Adrenal gland (tissue), 12 donors: ENCODE results near the gene FGD3. TPM values are rescaled to one million over a fixed set of nuclear protein-coding genes. Genes with fewer than 3 reads are reported as not detected.

ENCODE experiments used
- DNase-seq, 7 donors: peaks; one replicate each; pipeline ENCODE4 v3.0.0-alpha.2; 2019 to 2020
- H3K27ac ChIP-seq, 5 donors: fragments of 200-600 bp; sonication (generic) in 4 of 5; 1 replicate in 3 of 5; 2 replicates in 2 of 5; pipeline versions ENCODE4 v1.5.1 to v1.8.0; 2016 to 2020; ENCODE audit warnings: mild to moderate bottlenecking in 1 of 5
- H3K27me3 ChIP-seq: fragments of 200-600 bp; 2 replicates; pipeline ENCODE4 v1.8.0; 2021
- H3K36me3 ChIP-seq, 2 donors: fragments of 200-600 bp; replicated peaks in 1 of 2; 1 replicate in 1 of 2; 2 replicates in 1 of 2; pipeline versions ENCODE4 v1.5.1 to v1.8.0; 2018 to 2022
- H3K4me1 ChIP-seq, 2 donors: fragments of 200-600 bp; replicated peaks in 1 of 2; 1 replicate in 1 of 2; 2 replicates in 1 of 2; pipeline versions ENCODE4 v1.5.1 to v1.8.0; 2018 to 2021
- H3K4me3 ChIP-seq, 4 donors: fragments of 200-600 bp; sonication (generic) in 3 of 4; one replicate each; pipeline ENCODE4 v1.5.1; 2016 to 2018
- H3K9me3 ChIP-seq, 3 donors: fragments of 200-600 bp; sonication (generic) in 1 of 3; replicated peaks in 1 of 3; 1 replicate in 2 of 3; 2 replicates in 1 of 3; pipeline versions ENCODE4 v1.5.1 to v1.8.0; 2016 to 2021
- POLR2A ChIP-seq, 2 donors: fragments of 450-650 bp; IDR thresholded peaks; one replicate each; pipeline ENCODE4 v1.6.1; 2017; ENCODE audit warnings: antibody characterized with exemption in 2 of 2, mild to moderate bottlenecking in 2 of 2, moderate library complexity in 1 of 2
- WGBS, 4 donors: extraction: QIAGEN DNeasy Blood & Tissue Kit in 2 of 4; methylation state at CpG; one replicate each; pipeline versions ENCODE4 v1.1.5 to v1.1.7; 2013 to 2017; 5-methylcytosine and 5-hydroxymethylcytosine counted together
- intact Hi-C, 2 donors: fragments of 100-400 bp; cut with DNase I; formaldehyde crosslinking; loops; one replicate each; pipeline versions ENCODE4 v1.14.1 to v1.15.0; 2022 to 2023
- polyA plus RNA-seq, 3 donors: library from polyadenylated mRNA; stranded (reverse); fragments of 200-250 nt in 2 of 3; fragments of 350-450 nt in 1 of 3; fragmentation: Illumina TruSeq in 1 of 3; extraction: RNeasy Lipid Tissue Mini Kit (QIAGEN cat#74804) in 1 of 3; gene quantifications; one replicate each; pipeline ENCODE4 v1.2.3, GENCODE V29; 2013 to 2014
- total RNA-seq, 9 donors: library from RNA; depleted of rRNA in 4 of 9; stranded (reverse); fragments of >200 nt in 4 of 9; fragments of 120-200 nt in 1 of 9; fragmentation: NEBNext Ultra II Directional in 1 of 9; extraction: Animal tissue kit (Norgen Biotek cat#: 25700) in 1 of 9; gene quantifications; one replicate each; pipeline versions ENCODE4 v1.1.0 to v1.2.4, GENCODE V29; 2013 to 2023
- TF ChIP-seq, protein P1 (sequence below), 6 experiments: fragments of 450-650 bp in 4 of 6; fragments of 200-600 bp in 2 of 6; sonication (generic) in 1 of 6; IDR thresholded peaks; 1 replicate in 5 of 6; 2 replicates in 1 of 6; pipeline versions ENCODE4 v1.5.1 to v1.8.0; 2016 to 2021; ENCODE audit warnings: antibody characterized with exemption in 6 of 6, mild to moderate bottlenecking in 2 of 6, moderate library complexity in 1 of 6
- donor health status: healthy with polysubstance abuse.
- donor health status: Bipolar disorder and iron deficiency.
- donor health status: DM: yes; HTN: yes; CAD: no.
- donor health status: DM: no; HTN: no; CAD: no.
- donor health status: DM: no; HTN: no; CAD: no.
- donor health status: DM: yes; HTN: yes; CAD: no.

Gene FGD3
- total and polyA plus RNA-seq, 12 donors = 0.89 to 7.6 (median 5.6) TPM

DNA sequence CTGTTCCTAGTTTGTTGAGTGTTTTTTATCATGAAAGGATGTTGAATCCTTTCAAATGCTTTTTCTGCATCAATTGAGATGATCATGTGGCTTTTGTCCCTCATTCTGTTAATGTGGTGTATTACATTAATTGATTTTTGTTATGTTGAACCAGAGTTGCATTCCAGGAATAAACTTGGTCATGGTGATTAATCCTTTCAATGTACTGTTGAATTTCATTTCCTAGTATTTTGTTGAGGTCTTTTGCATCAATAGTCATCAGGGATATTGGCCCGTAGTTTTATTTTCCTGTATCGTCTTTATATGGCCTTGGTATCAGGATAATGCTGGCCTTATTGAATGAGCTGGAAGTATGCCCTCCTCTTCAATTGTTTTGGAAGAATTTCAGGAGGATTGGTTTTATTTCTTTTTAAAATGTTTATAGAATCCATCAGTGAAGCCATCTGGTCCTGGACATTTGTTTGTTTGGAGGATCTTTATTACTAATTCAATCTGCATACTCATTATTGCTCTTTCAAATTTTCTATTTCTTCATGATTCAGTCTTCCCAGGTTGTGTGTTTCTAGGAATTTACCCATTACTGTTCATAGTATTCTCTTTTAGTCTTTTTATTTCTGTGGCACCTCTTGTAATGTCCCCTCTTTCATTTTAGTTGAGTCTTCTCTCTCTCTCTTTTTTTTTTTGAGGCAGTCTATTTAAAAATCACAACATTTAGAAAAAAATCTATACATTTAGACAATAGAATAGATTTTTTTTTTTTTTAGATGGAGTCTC, 32.1 kb downstream of the FGD3 start:
- Histone ChIP-seq H3K27me3 (no peaks in the 10 kb centered on the region), H3K9me3 (peaks cover 0 to 8% (median 0%) of the 10 kb centered on the region in 3 donors), H3K27ac (no peak overlapping the region), H3K4me1 (no peaks in the 10 kb centered on the region), H3K4me3 (no peak overlapping the region), H3K36me3 (no peaks in the 10 kb centered on the region)
- no peak for DNase-seq
- intact Hi-C loops = no loop called here
- no peak for TF ChIP-seq POLR2A (IDR thresholded peaks at IDR 0.05)
- TF ChIP-seq, protein P1, sequence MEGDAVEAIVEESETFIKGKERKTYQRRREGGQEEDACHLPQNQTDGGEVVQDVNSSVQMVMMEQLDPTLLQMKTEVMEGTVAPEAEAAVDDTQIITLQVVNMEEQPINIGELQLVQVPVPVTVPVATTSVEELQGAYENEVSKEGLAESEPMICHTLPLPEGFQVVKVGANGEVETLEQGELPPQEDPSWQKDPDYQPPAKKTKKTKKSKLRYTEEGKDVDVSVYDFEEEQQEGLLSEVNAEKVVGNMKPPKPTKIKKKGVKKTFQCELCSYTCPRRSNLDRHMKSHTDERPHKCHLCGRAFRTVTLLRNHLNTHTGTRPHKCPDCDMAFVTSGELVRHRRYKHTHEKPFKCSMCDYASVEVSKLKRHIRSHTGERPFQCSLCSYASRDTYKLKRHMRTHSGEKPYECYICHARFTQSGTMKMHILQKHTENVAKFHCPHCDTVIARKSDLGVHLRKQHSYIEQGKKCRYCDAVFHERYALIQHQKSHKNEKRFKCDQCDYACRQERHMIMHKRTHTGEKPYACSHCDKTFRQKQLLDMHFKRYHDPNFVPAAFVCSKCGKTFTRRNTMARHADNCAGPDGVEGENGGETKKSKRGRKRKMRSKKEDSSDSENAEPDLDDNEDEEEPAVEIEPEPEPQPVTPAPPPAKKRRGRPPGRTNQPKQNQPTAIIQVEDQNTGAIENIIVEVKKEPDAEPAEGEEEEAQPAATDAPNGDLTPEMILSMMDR (IDR thresholded peaks at IDR 0.05) = no peak
- WGBS, 4 donors = 45 to 70% (median 52%) methylated on average over 2 of the region's 2 CpGs

DNA sequence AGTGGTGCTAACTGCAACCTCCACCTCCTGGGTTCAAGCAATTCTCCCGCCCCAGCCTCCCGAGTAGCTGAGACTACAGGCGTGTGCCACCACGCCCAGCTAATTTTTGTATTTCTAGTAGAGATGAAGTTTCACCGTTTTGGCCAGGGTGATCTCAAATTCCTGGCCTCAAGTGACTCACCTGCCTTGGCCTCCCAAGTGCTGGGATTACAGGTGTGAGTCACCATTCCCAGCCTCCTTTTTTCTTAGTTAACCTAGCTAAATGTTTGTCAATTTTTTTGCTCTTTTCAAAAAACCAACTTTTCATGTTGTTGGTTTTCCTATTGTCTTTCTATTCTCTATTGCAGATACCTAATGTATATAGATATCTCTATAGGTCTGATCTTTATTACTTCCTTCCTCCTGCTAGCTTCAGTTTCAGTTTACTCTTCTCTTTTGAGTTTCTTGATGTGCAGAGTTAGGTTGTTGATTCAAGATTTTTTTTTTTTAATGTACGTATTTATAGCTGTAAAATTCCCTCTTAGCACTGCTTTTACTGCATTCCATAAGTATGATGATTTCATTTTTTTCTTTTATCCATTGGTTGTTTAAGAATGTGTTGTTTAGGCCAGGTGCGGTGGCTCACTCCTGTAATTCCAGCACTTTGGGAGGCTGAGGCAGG, 32.9 kb downstream of the FGD3 start:
- TF ChIP-seq, protein P1 (IDR thresholded peaks at IDR 0.05) = no peak
- WGBS, 4 donors = 78 to 85% (median 81%) methylated on average over 7 of the region's 7 CpGs
- intact Hi-C loops = no loop called here

DNA sequence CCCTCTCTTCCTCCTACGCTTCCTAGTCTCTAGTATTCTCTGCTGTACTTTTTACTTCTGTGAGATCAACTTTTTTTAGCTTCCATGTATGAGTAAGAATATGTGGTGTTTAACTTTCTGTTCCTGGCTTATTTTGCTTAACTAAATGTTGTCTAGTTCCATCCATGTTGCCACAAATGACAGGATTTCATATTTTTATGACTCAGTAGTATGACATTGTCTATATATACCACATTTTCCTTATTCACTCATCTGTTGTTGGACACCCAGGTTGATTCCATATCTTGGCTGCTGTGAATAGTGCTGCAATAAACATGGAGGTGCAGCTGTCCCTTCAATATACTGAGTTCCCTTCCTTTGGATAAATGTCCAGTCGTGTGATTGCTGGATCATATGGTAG, 34.8 kb downstream of the FGD3 start:
- H3K4me3 ChIP-seq = no peak overlapping the region
- TF ChIP-seq POLR2A (IDR thresholded peaks at IDR 0.05) = no peak
- TF ChIP-seq, protein P1 (IDR thresholded peaks at IDR 0.05) = no peak
- WGBS, 4 donors = 75 to 87% (median 85%) methylated on average over 2 of the region's 2 CpGs
- intact Hi-C loops = no loop called here
- no peaks in the 10 kb centered on the region for H3K36me3 ChIP-seq
- peaks cover 0 to 8% (median 0%) of the 10 kb centered on the region in 3 donors for H3K9me3 ChIP-seq
- DNase-seq = no peak
- H3K27ac ChIP-seq = no peak overlapping the region
- H3K27me3 ChIP-seq = no peaks in the 10 kb centered on the region
- H3K4me1 ChIP-seq = no peaks in the 10 kb centered on the region

More for the DNA sequence above, 32.9 kb downstream of the FGD3 start:
- no peaks in the 10 kb centered on the region for H3K27me3 ChIP-seq
- no peaks in the 10 kb centered on the region for H3K4me1 ChIP-seq
- H3K36me3 ChIP-seq = no peaks in the 10 kb centered on the region
- H3K4me3 ChIP-seq = no peak overlapping the region
- DNase-seq = no peak
- H3K27ac ChIP-seq = no peak overlapping the region
- H3K9me3 ChIP-seq = peaks cover 0 to 8% (median 0%) of the 10 kb centered on the region in 3 donors

DNA sequence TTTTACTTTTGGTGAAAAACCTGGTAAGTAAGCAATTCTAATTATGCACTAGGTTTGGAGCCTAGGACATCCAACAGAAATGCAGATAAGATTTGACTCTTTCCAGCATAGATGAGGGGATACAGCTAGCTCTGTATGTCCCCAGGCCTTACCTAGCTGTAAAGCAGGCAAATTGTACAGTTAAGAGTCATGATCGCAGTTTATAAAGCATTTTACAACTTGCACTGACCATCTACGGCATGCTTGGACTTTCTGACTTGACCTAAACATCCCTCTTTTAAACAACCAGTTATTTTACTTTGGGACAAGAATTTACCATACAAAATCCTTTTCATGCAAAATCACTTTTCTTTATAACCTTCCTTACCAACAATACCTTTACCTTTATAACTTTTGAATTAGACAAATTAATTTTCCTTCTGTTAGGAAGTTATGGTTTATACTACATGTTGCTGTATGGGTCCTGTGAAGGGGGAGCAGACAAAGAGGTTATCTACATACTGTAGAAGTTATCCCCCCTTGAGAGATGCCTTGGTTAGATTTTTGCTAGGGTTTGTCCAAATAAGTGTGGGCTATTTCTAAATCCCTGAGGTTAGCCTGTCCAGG, 36.8 kb downstream of the FGD3 start:
- no peak for DNase-seq
- peaks cover 0 to 8% (median 0%) of the 10 kb centered on the region in 3 donors for H3K9me3 ChIP-seq
- WGBS, 4 donors = 65 to 90% (median 72%) methylated on average over 2 of the region's 2 CpGs
- TF ChIP-seq, protein P1 (IDR thresholded peaks at IDR 0.05) = no peak
- TF ChIP-seq POLR2A (IDR thresholded peaks at IDR 0.05) = no peak
- no peaks in the 10 kb centered on the region for H3K4me1 ChIP-seq
- H3K27me3 ChIP-seq = no peaks in the 10 kb centered on the region
- H3K27ac ChIP-seq = no peak overlapping the region
- intact Hi-C loops = no loop called here
- no peaks in the 10 kb centered on the region for H3K36me3 ChIP-seq
- H3K4me3 ChIP-seq = no peak overlapping the region
